Measurements from ENCODE around the gene P2RX1. TPM values are rescaled to one million over a fixed set of nuclear protein-coding genes. Genes with fewer than 3 reads are reported as not detected.

The P2RX1 gene
- total RNA-seq, 1 experiment from 2014 or later: not detected

DNA sequence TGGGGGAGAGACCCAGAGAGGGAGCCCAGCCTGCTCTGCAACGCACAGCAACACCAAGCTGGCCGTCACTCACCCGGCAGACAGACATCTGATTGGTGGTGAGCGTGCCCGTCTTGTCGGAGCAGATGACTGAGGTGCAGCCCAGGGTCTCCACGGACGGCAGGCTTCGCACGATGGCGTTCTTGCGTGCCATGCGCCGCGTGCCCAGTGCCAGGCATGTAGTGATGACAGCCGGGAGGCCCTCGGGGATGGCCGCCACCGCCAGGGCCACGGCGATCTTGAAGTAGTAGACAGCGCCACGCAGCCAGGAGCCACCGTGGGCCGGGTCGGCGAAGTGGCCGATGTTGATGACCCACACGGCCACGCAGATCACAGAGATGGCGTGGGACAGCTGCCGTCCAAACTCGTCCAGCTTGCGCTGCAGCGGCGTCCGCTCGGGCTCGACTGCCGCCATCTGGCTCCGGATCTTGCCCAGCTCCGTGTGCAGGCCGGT lies 31.1 kb upstream of the P2RX1 start:
- no peaks in the 10 kb centered on the region for H4K20me1 ChIP-seq (ENCODE audit: control insufficient read depth, insufficient read depth, insufficient read length)
- no peak overlapping the region for H3K9ac ChIP-seq (ENCODE audit: extremely low read depth, insufficient read length, low read length)
- H2BK5ac ChIP-seq (ENCODE audit: insufficient read length, low read length): no peak overlapping the region
- no peaks in the 10 kb centered on the region for H3K79me1 ChIP-seq (ENCODE audit: insufficient read depth, low read depth, low read length, poor library complexity, severe bottlenecking)
- no peak overlapping the region for H3K14ac ChIP-seq (ENCODE audit: insufficient read depth, low read length)
- no peak overlapping the region for H3K56ac ChIP-seq (ENCODE audit: insufficient read length, low read depth, low read length)
- H2BK20ac ChIP-seq (ENCODE audit: low read depth, low read length, poor library complexity, severe bottlenecking): no peak overlapping the region
- Mint-ChIP-seq H3K4me3 (no peak overlapping the region), H3K9me3 (no peaks in the 10 kb centered on the region; a peak in 1 of 5 replicates), H3K4me1 (peaks cover 9 to 14% of the 10 kb centered on the region in 2 experiments), H3K27me3 (ENCODE audit: low read depth) (peaks cover 11% of the 10 kb centered on the region), H3K36me3 (ENCODE audit: insufficient read depth in 1 of 3, low read depth in 3 of 3) (no peaks in the 10 kb centered on the region; a peak in 3 of 7 replicates), H3K27ac (no peak overlapping the region)
- no peaks in the 10 kb centered on the region for H3K4me1 ChIP-seq (ENCODE audit: insufficient read depth, low read length)
- H4K5ac ChIP-seq (ENCODE audit: insufficient read length, low read depth, low read length): no peak overlapping the region
- H2AK5ac ChIP-seq (ENCODE audit: insufficient read length, low read length): no peak overlapping the region
- H3K27me3 ChIP-seq (ENCODE audit: insufficient read depth, low read length): no peaks in the 10 kb centered on the region
- no peak overlapping the region for H3K18ac ChIP-seq (ENCODE audit: insufficient read length, low read depth, low read length)
- H3K4ac ChIP-seq (ENCODE audit: low read depth, low read length): no peak overlapping the region
- WGBS (ENCODE audit: extremely low coverage, insufficient read length, low lambda C conversion rate): no CpG with 5 or more reads among the region's 43 CpGs
- H2BK12ac ChIP-seq (ENCODE audit: insufficient read length, low read depth, low read length): no peak overlapping the region
- H3K27ac ChIP-seq (ENCODE audit: insufficient read length, low read depth, low read length): no peak overlapping the region
- H3K4me2 ChIP-seq (ENCODE audit: insufficient read depth, insufficient read length, low read length): no peak overlapping the region
- TF ChIP-seq, protein P1, sequence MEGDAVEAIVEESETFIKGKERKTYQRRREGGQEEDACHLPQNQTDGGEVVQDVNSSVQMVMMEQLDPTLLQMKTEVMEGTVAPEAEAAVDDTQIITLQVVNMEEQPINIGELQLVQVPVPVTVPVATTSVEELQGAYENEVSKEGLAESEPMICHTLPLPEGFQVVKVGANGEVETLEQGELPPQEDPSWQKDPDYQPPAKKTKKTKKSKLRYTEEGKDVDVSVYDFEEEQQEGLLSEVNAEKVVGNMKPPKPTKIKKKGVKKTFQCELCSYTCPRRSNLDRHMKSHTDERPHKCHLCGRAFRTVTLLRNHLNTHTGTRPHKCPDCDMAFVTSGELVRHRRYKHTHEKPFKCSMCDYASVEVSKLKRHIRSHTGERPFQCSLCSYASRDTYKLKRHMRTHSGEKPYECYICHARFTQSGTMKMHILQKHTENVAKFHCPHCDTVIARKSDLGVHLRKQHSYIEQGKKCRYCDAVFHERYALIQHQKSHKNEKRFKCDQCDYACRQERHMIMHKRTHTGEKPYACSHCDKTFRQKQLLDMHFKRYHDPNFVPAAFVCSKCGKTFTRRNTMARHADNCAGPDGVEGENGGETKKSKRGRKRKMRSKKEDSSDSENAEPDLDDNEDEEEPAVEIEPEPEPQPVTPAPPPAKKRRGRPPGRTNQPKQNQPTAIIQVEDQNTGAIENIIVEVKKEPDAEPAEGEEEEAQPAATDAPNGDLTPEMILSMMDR (conservative IDR thresholded peaks at IDR 0.05): no peak
- H3K23ac ChIP-seq (ENCODE audit: insufficient read length, low read depth, low read length): no peak overlapping the region
- no peak for DNase-seq
- no peak overlapping the region for H2BK120ac ChIP-seq (ENCODE audit: low read depth, low read length, poor library complexity, severe bottlenecking)
- no peak overlapping the region for H3T11ph ChIP-seq (ENCODE audit: low read length)
- no peak overlapping the region for H4K91ac ChIP-seq (ENCODE audit: insufficient read length, low read depth, low read length)
- H3K23me2 ChIP-seq (ENCODE audit: insufficient read length, low read depth, low read length, poor library complexity, severe bottlenecking): no peaks in the 10 kb centered on the region
- H3K9me3 ChIP-seq (ENCODE audit: control insufficient read depth, low read depth, low read length): no peaks in the 10 kb centered on the region
- H2BK15ac ChIP-seq (ENCODE audit: low read depth, low read length): no peak overlapping the region
- H4K8ac ChIP-seq (replicated peaks; ENCODE audit: insufficient read length, low read depth, low read length): no peak overlapping the region
- no peaks in the 10 kb centered on the region for H3K79me2 ChIP-seq (ENCODE audit: insufficient read depth, low read length)
- no peak overlapping the region for H2AFZ ChIP-seq (ENCODE audit: low read length)
